ENCODE results near the gene CFL1.

CFL1 gene

GRCh38 chr11:65862941-65863888 lies 5.2 kb upstream of the CFL1 start:
- DNase-seq (ENCODE audit: extremely low read depth, low read depth) = no peak
- TF ChIP-seq, protein P1, sequence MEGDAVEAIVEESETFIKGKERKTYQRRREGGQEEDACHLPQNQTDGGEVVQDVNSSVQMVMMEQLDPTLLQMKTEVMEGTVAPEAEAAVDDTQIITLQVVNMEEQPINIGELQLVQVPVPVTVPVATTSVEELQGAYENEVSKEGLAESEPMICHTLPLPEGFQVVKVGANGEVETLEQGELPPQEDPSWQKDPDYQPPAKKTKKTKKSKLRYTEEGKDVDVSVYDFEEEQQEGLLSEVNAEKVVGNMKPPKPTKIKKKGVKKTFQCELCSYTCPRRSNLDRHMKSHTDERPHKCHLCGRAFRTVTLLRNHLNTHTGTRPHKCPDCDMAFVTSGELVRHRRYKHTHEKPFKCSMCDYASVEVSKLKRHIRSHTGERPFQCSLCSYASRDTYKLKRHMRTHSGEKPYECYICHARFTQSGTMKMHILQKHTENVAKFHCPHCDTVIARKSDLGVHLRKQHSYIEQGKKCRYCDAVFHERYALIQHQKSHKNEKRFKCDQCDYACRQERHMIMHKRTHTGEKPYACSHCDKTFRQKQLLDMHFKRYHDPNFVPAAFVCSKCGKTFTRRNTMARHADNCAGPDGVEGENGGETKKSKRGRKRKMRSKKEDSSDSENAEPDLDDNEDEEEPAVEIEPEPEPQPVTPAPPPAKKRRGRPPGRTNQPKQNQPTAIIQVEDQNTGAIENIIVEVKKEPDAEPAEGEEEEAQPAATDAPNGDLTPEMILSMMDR (IDR thresholded peaks at IDR 0.05; ENCODE audit: low read depth, low read length) = no peak

- DNase-seq (ENCODE audit: extremely low read depth, low read depth) = no peak
- TF ChIP-seq, protein P1 (IDR thresholded peaks at IDR 0.05; ENCODE audit: low read depth, low read length) = no peak
These were observed 4.3 kb upstream of the CFL1 start for GRCh38 chr11:65862191-65862735.

GRCh38 chr11:65861533-65862183 lies 3.7 kb upstream of the CFL1 start:
- TF ChIP-seq, protein P1 (IDR thresholded peaks at IDR 0.05; ENCODE audit: low read depth, low read length) = no peak
- no peak for DNase-seq (ENCODE audit: extremely low read depth, low read depth)

GRCh38 chr11:65861165-65861505 lies 3.2 kb upstream of the CFL1 start:
- no peak for DNase-seq (ENCODE audit: extremely low read depth, low read depth)
- TF ChIP-seq, protein P1 (IDR thresholded peaks at IDR 0.05; ENCODE audit: low read depth, low read length) = no peak

- TF ChIP-seq, protein P1 (IDR thresholded peaks at IDR 0.05; ENCODE audit: low read depth, low read length) = peak; percentile 88
- peak; percentile 96 for DNase-seq (ENCODE audit: extremely low read depth, low read depth)
These were observed 2.5 kb upstream of the CFL1 start, which contains the start of gene MUS81 for GRCh38 chr11:65860278-65861164. Gene MUS81, plus strand, starts transcription at chr11:65860433. Its CDS starts 321 bp downstream, at chr11:65860754.

GRCh38 chr11:65859812-65860277 lies 1.9 kb upstream of the CFL1 start:
- no peak for DNase-seq (ENCODE audit: extremely low read depth, low read depth)
- TF ChIP-seq, protein P1 (IDR thresholded peaks at IDR 0.05; ENCODE audit: low read depth, low read length) = no peak

Measured in AG09319 (cell line).